ENCODE measurements around the gene MATN3.

- TF ChIP-seq CTCF (conservative IDR thresholded peaks at IDR 0.05; ENCODE audit: low read depth, low read length) (peak; percentile 95), EZH2phosphoT487 (IDR thresholded peaks at IDR 0.05; ENCODE audit: borderline replicate concordance, low read length) (no peak)
These were observed 56.7 kb downstream of the MATN3 start for GRCh38 chr2:19955544-19956422.

Data from PC-3 (cell line).